Astrocyte (in vitro differentiated cells and primary cell): ENCODE measurements around the gene ATP5MK. TPM values are rescaled to one million over a fixed set of nuclear protein-coding genes. Genes with fewer than 3 reads are reported as not detected.

Experiments
- DNase-seq: peaks from one replicate; pipeline ENCODE4 v3.0.0-alpha.2; 2010; ENCODE audit warnings: low read depth
- FAIRE-seq: peaks from 2 replicates; lab custom pipeline; 2011; peaks lifted over from hg19 to GRCh38; lab: Jason Lieb, UNC
- H2AFZ ChIP-seq: 2 replicates; pipeline ENCODE4 v1.6.0; 2012; ENCODE audit warnings: low read depth, low read length, inconsistent platforms
- H3K27ac ChIP-seq: 2 replicates; pipeline ENCODE4 v1.5.1; 2011; ENCODE audit warnings: low read depth, low read length, inconsistent platforms
- H3K27me3 ChIP-seq: 2 replicates; pipeline ENCODE4 v1.6.0; 2011; ENCODE audit warnings: low read length, inconsistent platforms; ENCODE audit not compliant: insufficient read depth
- H3K36me3 ChIP-seq: 2 replicates; pipeline ENCODE4 v1.5.1; 2011; ENCODE audit warnings: low read length, inconsistent platforms; ENCODE audit not compliant: insufficient read depth
- H3K4me1 ChIP-seq: 2 replicates; pipeline ENCODE4 v1.5.1; 2011; ENCODE audit warnings: low read length, inconsistent platforms; ENCODE audit not compliant: insufficient read depth
- H3K4me2 ChIP-seq: 2 replicates; pipeline ENCODE4 v1.6.0; 2012; ENCODE audit warnings: low read length, inconsistent platforms
- H3K4me3 ChIP-seq: 2 replicates; pipeline ENCODE4 v1.5.1; 2011; ENCODE audit warnings: low read depth, mild to moderate bottlenecking, low read length, inconsistent platforms; ENCODE audit not compliant: insufficient read depth
- H3K79me2 ChIP-seq: 2 replicates; pipeline ENCODE4 v1.6.0; 2012; ENCODE audit warnings: mild to moderate bottlenecking, low read length, inconsistent platforms; ENCODE audit not compliant: insufficient read depth
- H3K9ac ChIP-seq: 2 replicates; pipeline ENCODE4 v1.6.0; 2012; ENCODE audit warnings: mild to moderate bottlenecking, low read length, inconsistent platforms
- H3K9me3 ChIP-seq: 2 replicates; pipeline ENCODE4 v1.5.1; 2012; ENCODE audit warnings: low read depth, mild to moderate bottlenecking, low read length, inconsistent platforms; ENCODE audit not compliant: insufficient read depth
- H4K20me1 ChIP-seq: 2 replicates; pipeline ENCODE4 v1.6.0; 2012; ENCODE audit warnings: low read length, inconsistent platforms; ENCODE audit not compliant: insufficient read depth
- H3K27ac Mint-ChIP-seq: one replicate; pipeline ENCODE4 v1.8.0; 2021; ENCODE audit warnings: mild to moderate bottlenecking, mixed read lengths; ENCODE audit not compliant: unreplicated experiment
- H3K27me3 Mint-ChIP-seq: one replicate; pipeline ENCODE4 v1.8.0; 2021; ENCODE audit warnings: low read depth, mixed read lengths; ENCODE audit not compliant: unreplicated experiment
- H3K36me3 Mint-ChIP-seq: one replicate; pipeline ENCODE4 v1.8.0; 2021; ENCODE audit warnings: low read depth, mixed read lengths; ENCODE audit not compliant: unreplicated experiment
- H3K4me1 Mint-ChIP-seq: one replicate; pipeline ENCODE4 v1.8.0; 2021; ENCODE audit warnings: low read depth, mixed read lengths; ENCODE audit not compliant: unreplicated experiment
- H3K4me3 Mint-ChIP-seq: one replicate; pipeline ENCODE4 v1.8.0; 2021; ENCODE audit warnings: mild to moderate bottlenecking, moderate library complexity, mixed read lengths; ENCODE audit not compliant: unreplicated experiment
- H3K9me3 Mint-ChIP-seq: one replicate; pipeline ENCODE4 v1.8.0; 2021; ENCODE audit warnings: mild to moderate bottlenecking, mixed read lengths; ENCODE audit not compliant: unreplicated experiment
- CTCF ChIP-seq: IDR thresholded peaks from 2 replicates; pipeline ENCODE4 v1.5.1; 2011; ENCODE audit warnings: low read depth, mild to moderate bottlenecking, inconsistent platforms, low read length, moderate library complexity; ENCODE audit not compliant: insufficient read depth
- EZH2 ChIP-seq: IDR thresholded peaks from 2 replicates; pipeline ENCODE4 v1.6.1; 2012; ENCODE audit warnings: mild to moderate bottlenecking, low read length, inconsistent platforms; ENCODE audit not compliant: insufficient read depth
- total RNA-seq: library from RNA; stranded (reverse); gene quantifications from 2 replicates; pipeline ENCODE4 v1.2.1, GENCODE V29; 2021

The ATP5MK gene
- total RNA-seq, 1 donor from 2014 or later, result 463 TPM

DNA sequence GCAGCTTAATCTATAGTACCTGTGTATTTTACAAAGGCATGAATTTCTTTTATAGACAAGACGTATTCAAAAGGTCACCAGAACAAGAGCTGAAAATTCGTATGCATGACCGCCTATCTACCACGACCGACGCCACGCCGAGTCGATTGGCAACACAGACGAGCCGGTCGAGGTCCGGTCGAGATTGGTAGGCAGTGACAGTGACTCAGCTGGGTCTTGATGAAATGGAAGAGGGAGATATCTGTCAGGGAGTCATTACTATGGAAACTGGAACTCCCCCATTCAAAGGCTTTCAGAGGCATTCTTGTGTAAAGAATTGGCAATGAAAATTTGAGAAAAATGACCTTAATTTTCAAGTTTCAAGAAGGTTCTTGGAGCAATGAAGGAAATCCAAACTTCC lies 2.1 kb downstream of the ATP5MK start:
- H3K4me2 ChIP-seq, result peak overlapping the region; percentile 96
- TF ChIP-seq CTCF, result no peak
- no peak for TF ChIP-seq EZH2
- Mint-ChIP-seq H3K36me3 (peaks cover 11% of the 10 kb centered on the region), H3K4me1 (peaks cover 27% of the 10 kb centered on the region), H3K4me3 (peak overlapping the region; percentile 76), H3K9me3 (peaks cover 2% of the 10 kb centered on the region), H3K27ac (no peak overlapping the region), H3K27me3 (no peaks in the 10 kb centered on the region)
- no peaks in the 10 kb centered on the region for H3K27me3 ChIP-seq
- no peak overlapping the region for H3K4me3 ChIP-seq
- H3K9me3 ChIP-seq, result no peaks in the 10 kb centered on the region
- H3K27ac ChIP-seq, result no peak overlapping the region
- no peak overlapping the region for H2AFZ ChIP-seq
- H3K9ac ChIP-seq, result no peak overlapping the region
- H4K20me1 ChIP-seq, result peaks cover 29% of the 10 kb centered on the region
- H3K4me1 ChIP-seq, result peaks cover 26% of the 10 kb centered on the region
- H3K79me2 ChIP-seq, result peaks cover 70% of the 10 kb centered on the region
- peaks cover 21% of the 10 kb centered on the region for H3K36me3 ChIP-seq
- DNase-seq (peak; percentile 30), FAIRE-seq (no peak)

GRCh38 chr10:103382769-103383168 lies 13.5 kb downstream of the ATP5MK start:
- Histone ChIP-seq H3K4me1 (no peaks in the 10 kb centered on the region), H3K36me3 (peaks cover 12% of the 10 kb centered on the region), H3K9ac (no peak overlapping the region), H3K9me3 (no peaks in the 10 kb centered on the region), H4K20me1 (no peaks in the 10 kb centered on the region), H2AFZ (no peak overlapping the region), H3K27me3 (no peaks in the 10 kb centered on the region), H3K79me2 (no peaks in the 10 kb centered on the region), H3K4me3 (no peak overlapping the region), H3K4me2 (no peak overlapping the region), H3K27ac (no peak overlapping the region)
- Mint-ChIP-seq H3K36me3 (peaks cover 6% of the 10 kb centered on the region), H3K4me3 (no peak overlapping the region), H3K9me3 (no peaks in the 10 kb centered on the region), H3K27ac (no peak overlapping the region), H3K27me3 (no peaks in the 10 kb centered on the region), H3K4me1 (no peaks in the 10 kb centered on the region)
- no peak for DNase-seq
- no peak for FAIRE-seq
- no peak for TF ChIP-seq CTCF
- no peak for TF ChIP-seq EZH2

GRCh38 chr10:103374263-103374662 lies 22.0 kb downstream of the ATP5MK start:
- Mint-ChIP-seq H3K4me1 (no peaks in the 10 kb centered on the region), H3K4me3 (no peak overlapping the region), H3K9me3 (no peaks in the 10 kb centered on the region), H3K27ac (no peak overlapping the region), H3K27me3 (no peaks in the 10 kb centered on the region), H3K36me3 (peaks cover 10% of the 10 kb centered on the region)
- H3K79me2 ChIP-seq, result peaks cover 20% of the 10 kb centered on the region
- H4K20me1 ChIP-seq, result no peaks in the 10 kb centered on the region
- H3K27me3 ChIP-seq, result no peaks in the 10 kb centered on the region
- H3K27ac ChIP-seq, result no peak overlapping the region
- H3K4me1 ChIP-seq, result no peaks in the 10 kb centered on the region
- no peak for DNase-seq
- H3K4me3 ChIP-seq, result no peak overlapping the region
- TF ChIP-seq CTCF, result no peak
- no peak for TF ChIP-seq EZH2
- H3K9me3 ChIP-seq, result no peaks in the 10 kb centered on the region
- no peak for FAIRE-seq
- no peak overlapping the region for H3K9ac ChIP-seq
- peaks cover 4% of the 10 kb centered on the region for H3K36me3 ChIP-seq
- H3K4me2 ChIP-seq, result no peak overlapping the region
- no peak overlapping the region for H2AFZ ChIP-seq
